ENCODE results near the gene ALB. TPM values are rescaled to one million over a fixed set of nuclear protein-coding genes. Genes with fewer than 3 reads are reported as not detected.
"Not testable (repeated sequence)": the region's sequence is repeated elsewhere in the genome, so short reads cannot be mapped to it uniquely, and the experiment has no call there.

The ALB gene
- total RNA-seq, result 83.2 TPM

- no peak for DNase-seq (ENCODE audit: low spot score)
Measured at GRCh38 chr4:73404042-73404441, at the start of gene ALB. Gene ALB (plus strand): TSS chr4:73404287. CDS start chr4:73404328, 41 bp downstream.

DNA sequence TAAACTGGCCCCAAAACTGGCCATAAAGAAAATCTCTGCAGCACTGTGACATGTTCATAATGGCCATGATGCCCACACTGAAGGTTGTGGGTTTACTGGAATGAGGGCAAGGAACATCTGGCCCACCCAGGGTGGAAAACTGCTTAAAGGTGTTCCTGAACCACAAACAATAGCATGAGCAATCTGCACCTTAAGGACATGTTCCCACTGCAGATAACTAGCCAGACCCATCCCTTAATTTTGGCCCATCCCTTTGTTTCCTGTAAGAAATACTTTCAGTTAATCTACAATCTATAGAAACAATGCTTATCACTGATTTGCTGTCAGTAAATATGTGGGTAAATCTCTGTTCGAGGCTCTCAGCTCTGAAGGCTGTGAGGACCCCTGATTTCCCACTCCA is 46.9 kb upstream of the ALB start:
- DNase-seq (ENCODE audit: low spot score), result not testable (repeated sequence)

GRCh38 chr4:73369506-73370199 is 34.4 kb upstream of the ALB start:
- not testable (repeated sequence) for DNase-seq (ENCODE audit: low spot score)

DNA sequence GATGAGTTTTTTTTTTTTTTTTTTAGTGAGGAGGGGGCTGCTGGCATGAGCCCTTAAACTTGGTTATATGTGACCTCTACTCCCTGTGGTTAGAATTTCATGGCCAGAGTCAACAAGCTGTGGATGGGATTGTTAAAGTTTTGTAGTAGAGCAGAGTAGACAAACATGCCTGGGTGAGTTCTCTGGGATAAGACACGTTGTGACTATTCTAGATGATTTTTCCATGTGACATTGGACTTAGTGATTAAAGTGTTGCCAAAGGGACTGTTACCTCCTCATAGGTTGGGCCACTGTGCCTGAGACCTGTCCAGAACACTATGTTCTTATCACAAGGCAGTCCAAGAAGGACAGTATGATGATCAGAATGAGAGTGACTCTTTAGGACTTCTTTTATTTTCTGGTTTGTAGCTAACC is 28.8 kb upstream of the ALB start:
- no peak for DNase-seq (ENCODE audit: low spot score)

DNA sequence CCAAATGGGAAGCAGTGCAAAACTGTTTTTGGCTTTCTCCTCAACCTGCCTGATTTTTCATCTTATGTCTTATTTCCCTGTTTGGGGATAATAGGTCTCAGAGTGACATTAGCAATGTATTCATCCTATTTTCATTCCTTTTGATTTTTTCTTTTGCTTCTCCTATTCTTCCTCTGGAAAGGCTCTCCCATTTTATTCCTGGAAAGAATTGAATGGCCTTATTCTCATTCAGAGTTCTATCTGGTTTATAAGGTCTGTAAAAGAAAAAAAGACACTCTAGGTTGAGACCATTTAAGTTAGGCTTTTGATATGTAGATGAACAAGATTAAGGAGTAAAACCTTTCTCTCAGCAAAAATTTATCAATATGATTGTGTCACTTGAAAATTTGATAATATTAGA is 27.8 kb upstream of the ALB start:
- no peak for DNase-seq (ENCODE audit: low spot score)

- DNase-seq (ENCODE audit: low spot score), result no peak
Measured at GRCh38 chr4:73376976-73377375, 27.1 kb upstream of the ALB start.

GRCh38 chr4:73378887-73379286 is 25.2 kb upstream of the ALB start:
- DNase-seq (ENCODE audit: low spot score), result no peak

DNA sequence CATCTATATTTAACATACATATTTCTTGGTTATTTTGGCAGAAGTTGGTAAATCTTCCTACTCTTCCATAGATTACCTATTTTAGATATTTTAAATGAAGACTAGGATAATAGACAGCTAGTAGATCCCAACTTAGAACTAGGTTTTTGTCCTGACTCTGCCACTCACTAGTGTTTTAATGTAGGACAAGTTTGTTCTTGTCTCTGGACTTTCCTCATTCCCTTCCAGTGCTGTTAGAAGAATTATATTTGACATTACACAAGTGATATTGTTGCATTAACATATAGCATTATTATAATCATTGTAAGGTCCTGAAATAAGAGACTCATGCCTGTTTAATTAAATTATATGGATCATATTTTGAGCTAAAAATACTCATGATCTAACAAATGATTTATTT is 24.1 kb upstream of the ALB start:
- no peak for DNase-seq (ENCODE audit: low spot score)

DNA sequence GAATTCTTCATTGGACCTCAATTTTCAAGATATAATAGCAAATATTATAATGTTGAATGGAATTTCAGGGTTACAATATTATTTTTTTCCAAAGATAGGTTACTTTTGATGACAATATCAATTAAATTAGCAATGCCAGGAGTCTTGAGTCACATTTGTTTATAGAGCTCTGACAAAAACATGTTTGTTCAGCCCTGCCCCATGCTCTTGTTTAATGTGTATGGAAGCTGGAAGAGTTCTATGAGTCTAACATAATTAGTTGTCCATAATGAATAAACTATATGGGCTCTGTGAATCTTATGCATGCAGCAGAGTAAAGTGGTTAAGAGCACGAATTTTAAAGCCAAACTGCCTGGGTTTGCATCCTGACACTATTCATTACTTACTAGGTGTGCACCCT is 22.9 kb upstream of the ALB start:
- no peak for DNase-seq (ENCODE audit: low spot score)

- DNase-seq (ENCODE audit: low spot score), result no peak
Measured at GRCh38 chr4:73383452-73383851, 20.6 kb upstream of the ALB start.

DNA sequence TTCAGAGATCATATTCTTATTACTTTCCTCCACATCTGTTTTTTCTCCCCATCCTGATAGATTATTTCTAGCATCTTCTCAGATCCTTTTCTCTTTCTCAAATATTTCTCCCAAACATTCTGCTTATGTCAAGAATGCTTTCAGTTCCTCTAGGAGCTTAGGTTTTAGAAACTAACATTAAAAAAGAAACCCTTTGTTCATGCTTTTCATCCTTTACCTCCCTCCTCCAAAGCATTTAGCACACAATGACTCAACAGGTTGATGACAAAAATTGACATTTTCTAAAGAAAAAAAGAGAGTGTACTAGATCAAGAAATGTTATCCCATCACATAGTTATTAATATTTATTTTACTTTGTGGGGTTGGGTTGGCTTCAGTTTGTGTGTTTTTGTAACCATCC is 16.5 kb upstream of the ALB start:
- DNase-seq (ENCODE audit: low spot score), result no peak

DNA sequence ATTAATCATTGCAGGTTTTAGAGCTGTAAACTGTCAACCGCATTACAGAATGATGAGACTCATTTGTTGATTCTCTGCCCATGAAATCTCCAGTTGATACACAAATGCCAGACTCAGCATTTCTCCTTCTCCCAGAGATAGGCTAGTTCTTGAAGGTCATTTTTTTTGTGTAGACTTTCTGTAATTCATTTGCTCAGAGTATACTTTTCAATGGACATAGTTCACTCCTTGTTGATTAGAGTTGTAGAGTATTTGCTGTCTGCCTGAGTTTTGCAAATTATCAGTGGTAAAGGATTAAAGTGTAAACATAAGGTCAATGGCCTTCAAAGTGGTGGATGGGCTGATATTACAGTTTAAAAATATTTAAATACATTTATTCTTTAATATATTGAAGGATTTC is 15.2 kb upstream of the ALB start:
- no peak for DNase-seq (ENCODE audit: low spot score)

DNA sequence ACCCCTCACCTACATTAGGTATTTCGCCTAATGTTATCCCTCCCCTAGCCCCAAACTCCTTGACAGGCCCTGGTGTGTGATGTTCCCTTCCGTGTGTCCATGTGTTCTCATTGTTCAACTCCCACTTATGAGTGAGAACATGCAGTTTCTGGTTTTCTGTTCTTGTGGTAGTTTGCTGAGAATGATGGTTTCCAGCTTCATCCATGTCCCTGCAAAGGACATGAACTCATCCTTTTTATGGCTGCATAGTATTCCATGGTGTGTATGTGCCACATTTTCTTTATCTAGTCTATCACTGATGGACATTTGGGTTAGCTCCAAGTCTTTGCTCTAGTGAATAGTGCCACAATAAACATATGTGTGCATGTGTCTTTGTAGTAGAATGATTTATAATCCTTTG is 14.4 kb upstream of the ALB start:
- not testable (repeated sequence) for DNase-seq (ENCODE audit: low spot score)

DNA sequence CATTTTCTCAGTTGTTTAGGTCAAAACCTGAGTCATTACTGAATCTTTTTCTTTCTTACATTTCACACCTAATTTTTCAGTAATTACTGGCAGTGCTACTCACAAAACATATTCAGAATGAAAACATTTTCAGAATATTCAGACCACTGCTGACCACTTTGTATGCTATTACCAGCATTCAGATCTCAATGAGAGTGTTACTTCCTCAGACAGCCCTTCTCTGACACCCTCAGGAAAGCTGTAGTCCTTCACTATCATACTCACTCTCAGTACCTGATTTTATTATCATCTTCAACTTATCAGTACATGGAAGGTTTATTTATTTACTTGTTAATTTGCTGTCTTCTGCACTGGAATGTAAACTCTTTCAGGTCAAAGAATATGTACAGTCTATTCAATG is 12.3 kb upstream of the ALB start:
- no peak for DNase-seq (ENCODE audit: low spot score)

- no peak for DNase-seq (ENCODE audit: low spot score)
Measured at GRCh38 chr4:73392936-73393335, 11.2 kb upstream of the ALB start.

- DNase-seq (ENCODE audit: low spot score), result no peak
Measured at GRCh38 chr4:73396304-73396703, 7.8 kb upstream of the ALB start.

DNA sequence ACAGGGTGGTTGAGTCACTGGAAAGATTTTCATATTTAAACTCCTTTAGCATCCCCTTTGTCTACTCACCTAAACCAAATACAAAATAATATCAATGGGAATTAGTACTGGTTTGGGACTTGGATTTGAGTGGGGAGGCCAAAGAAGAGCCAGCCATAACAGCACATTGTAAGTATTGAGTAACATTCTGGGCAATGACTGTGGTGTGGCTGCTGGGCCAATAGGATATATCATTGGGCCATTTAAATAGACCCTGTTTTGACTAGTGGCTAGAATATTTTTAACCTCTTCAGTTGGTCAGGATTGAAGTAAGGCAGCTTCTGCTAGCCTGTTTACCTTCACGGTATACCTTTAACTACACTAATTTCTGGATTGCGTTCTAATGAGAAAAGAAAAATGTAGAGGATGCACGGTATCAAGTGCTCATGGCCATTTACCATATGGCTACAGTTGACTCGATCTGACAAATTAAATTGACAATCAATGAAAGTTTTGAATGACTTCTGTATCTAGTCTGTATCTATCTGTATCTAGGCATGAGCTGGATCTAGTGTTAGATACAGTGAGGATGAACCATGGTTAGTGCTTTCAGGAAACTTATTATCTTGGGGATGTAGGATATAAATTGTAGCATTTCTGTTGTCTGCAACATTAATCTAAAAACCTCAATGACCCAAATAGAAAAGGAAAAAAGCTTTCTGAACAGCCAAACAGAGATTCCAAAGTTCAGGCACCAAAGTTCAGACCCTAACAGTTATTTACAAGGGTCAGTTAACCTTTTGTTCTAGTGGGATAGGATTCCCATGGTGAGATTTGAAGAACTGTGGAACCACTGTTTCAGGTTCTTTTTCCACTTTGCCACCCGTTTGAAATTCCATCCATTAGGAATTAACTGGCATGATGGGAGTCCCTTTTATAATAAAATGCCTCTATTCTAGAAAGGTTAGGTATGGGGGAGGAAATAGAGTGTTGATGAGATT is 6.8 kb upstream of the ALB start:
- no peak for DNase-seq (ENCODE audit: low spot score)

GRCh38 chr4:73401412-73401811 is 2.7 kb upstream of the ALB start:
- DNase-seq (ENCODE audit: low spot score), result no peak

DNA sequence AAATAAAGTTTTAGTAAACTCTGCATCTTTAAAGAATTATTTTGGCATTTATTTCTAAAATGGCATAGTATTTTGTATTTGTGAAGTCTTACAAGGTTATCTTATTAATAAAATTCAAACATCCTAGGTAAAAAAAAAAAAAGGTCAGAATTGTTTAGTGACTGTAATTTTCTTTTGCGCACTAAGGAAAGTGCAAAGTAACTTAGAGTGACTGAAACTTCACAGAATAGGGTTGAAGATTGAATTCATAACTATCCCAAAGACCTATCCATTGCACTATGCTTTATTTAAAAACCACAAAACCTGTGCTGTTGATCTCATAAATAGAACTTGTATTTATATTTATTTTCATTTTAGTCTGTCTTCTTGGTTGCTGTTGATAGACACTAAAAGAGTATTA is 370 bp downstream of the ALB start:
- no peak for DNase-seq (ENCODE audit: low spot score)

GRCh38 chr4:73405138-73405537 is 1.1 kb downstream of the ALB start:
- no peak for DNase-seq (ENCODE audit: low spot score)

GRCh38 chr4:73406548-73406875 is 2.4 kb downstream of the ALB start:
- no peak for DNase-seq (ENCODE audit: low spot score)

DNA sequence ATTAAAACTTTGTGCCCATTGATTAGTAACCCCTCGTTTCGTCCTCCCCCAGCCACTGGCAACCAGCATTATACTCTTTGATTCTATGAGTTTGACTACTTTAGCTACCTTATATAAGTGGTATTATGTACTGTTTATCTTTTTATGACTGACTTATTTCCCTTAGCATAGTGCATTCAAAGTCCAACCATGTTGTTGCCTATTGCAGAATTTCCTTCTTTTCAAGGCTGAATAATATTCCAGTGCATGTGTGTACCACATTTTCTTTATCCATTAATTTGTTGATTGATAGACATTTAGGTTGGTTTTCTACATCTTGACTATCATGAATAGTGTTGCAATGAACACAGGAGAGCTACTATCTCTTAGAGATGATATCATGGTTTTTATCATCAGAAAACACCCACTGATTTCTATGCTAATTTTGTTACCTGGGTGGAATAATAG is 3.2 kb downstream of the ALB start:
- no peak for DNase-seq (ENCODE audit: low spot score)

GRCh38 chr4:73408181-73408867 is 4.2 kb downstream of the ALB start:
- no peak for DNase-seq (ENCODE audit: low spot score)
